Measurements from ENCODE around the gene WFDC8.

Gene WFDC8

GRCh38 chr20:45547206-45547770 is 31.8 kb downstream of the WFDC8 start, which contains the start of gene EPPIN:
TSS of gene EPPIN (minus strand) at chr20:45547401. CDS start at chr20:45547357, 44 bp downstream.
- no peak for DNase-seq (ENCODE audit: low read depth)

GRCh38 chr20:45545754-45546453 is 33.2 kb downstream of the WFDC8 start:
- peak; percentile 24 for DNase-seq (ENCODE audit: low read depth)

GRCh38 chr20:45545351-45545750 is 33.7 kb downstream of the WFDC8 start:
- no peak for DNase-seq (ENCODE audit: low read depth)

- no peak for DNase-seq (ENCODE audit: low read depth)
Observed at GRCh38 chr20:45539382-45539781, 39.7 kb downstream of the WFDC8 start, which contains the start of gene WFDC6. TSS of gene WFDC6 (minus strand) at chr20:45539482. CDS start at chr20:45539407, 75 bp downstream.

GRCh38 chr20:45538209-45538799 is 40.8 kb downstream of the WFDC8 start:
- no peak for DNase-seq (ENCODE audit: low read depth)

- DNase-seq (ENCODE audit: low read depth) = no peak
Observed at GRCh38 chr20:45527294-45527693, 51.8 kb downstream of the WFDC8 start.

GRCh38 chr20:45523821-45524220 is 55.3 kb downstream of the WFDC8 start:
- no peak for DNase-seq (ENCODE audit: low read depth)

GRCh38 chr20:45518282-45518681 is 60.8 kb downstream of the WFDC8 start:
- DNase-seq (ENCODE audit: low read depth) = no peak

- no peak for DNase-seq (ENCODE audit: low read depth)
Observed at GRCh38 chr20:45515147-45515913, 63.8 kb downstream of the WFDC8 start, which contains the start of gene SPINT3. TSS of gene SPINT3 (minus strand) at chr20:45515622. CDS start at chr20:45515608, 14 bp downstream.

- no peak for DNase-seq (ENCODE audit: low read depth)
Observed at GRCh38 chr20:45510242-45510862, 68.7 kb downstream of the WFDC8 start.

- DNase-seq (ENCODE audit: low read depth) = no peak
Observed at GRCh38 chr20:45509091-45509490, 70.0 kb downstream of the WFDC8 start.

- DNase-seq (ENCODE audit: low read depth) = no peak
Observed at GRCh38 chr20:45508068-45508886, 70.8 kb downstream of the WFDC8 start.

- DNase-seq (ENCODE audit: low read depth) = no peak
Observed at GRCh38 chr20:45507011-45507820, 71.9 kb downstream of the WFDC8 start.

GRCh38 chr20:45506398-45506797 is 72.7 kb downstream of the WFDC8 start:
- DNase-seq (ENCODE audit: low read depth) = no peak

- DNase-seq (ENCODE audit: low read depth) = no peak
Observed at GRCh38 chr20:45503403-45503802, 75.7 kb downstream of the WFDC8 start.

- no peak for DNase-seq (ENCODE audit: low read depth)
Observed at GRCh38 chr20:45502561-45502960, 76.5 kb downstream of the WFDC8 start.

Measured in fibroblast of the conjunctiva (primary cell).